H7 (cell line): ENCODE data around the gene ZMAT5. TPM values are rescaled to one million over a fixed set of nuclear protein-coding genes. Genes with fewer than 3 reads are reported as not detected.

Source experiments
- DNase-seq: peaks from one replicate; pipeline ENCODE4 v3.0.0; 2012
- H3K27me3 ChIP-seq: 2 replicates; pipeline ENCODE4 v1.6.0; 2011; ENCODE audit warnings: mild to moderate bottlenecking, low read length; ENCODE audit not compliant: control insufficient read depth, insufficient read depth
- H3K36me3 ChIP-seq: replicated peaks from 2 replicates; pipeline ENCODE4 v1.5.1; 2011; ENCODE audit warnings: low read length; ENCODE audit not compliant: control insufficient read depth, insufficient read depth
- H3K4me3 ChIP-seq: 2 replicates; pipeline ENCODE4 v1.5.1; 2011; ENCODE audit warnings: low read depth, mild to moderate bottlenecking, control low read depth, low read length, moderate library complexity; ENCODE audit not compliant: insufficient read depth
- total RNA-seq: library from RNA; depleted of rRNA; stranded (reverse); fragments of >200 nt; shearing (Covaris generic); gene quantifications from 2 replicates; pipeline ENCODE4 v1.2.3, GENCODE V29; 2014

Gene ZMAT5
- total RNA-seq, 1 experiment from 2014 or later = 35.6 TPM

DNA sequence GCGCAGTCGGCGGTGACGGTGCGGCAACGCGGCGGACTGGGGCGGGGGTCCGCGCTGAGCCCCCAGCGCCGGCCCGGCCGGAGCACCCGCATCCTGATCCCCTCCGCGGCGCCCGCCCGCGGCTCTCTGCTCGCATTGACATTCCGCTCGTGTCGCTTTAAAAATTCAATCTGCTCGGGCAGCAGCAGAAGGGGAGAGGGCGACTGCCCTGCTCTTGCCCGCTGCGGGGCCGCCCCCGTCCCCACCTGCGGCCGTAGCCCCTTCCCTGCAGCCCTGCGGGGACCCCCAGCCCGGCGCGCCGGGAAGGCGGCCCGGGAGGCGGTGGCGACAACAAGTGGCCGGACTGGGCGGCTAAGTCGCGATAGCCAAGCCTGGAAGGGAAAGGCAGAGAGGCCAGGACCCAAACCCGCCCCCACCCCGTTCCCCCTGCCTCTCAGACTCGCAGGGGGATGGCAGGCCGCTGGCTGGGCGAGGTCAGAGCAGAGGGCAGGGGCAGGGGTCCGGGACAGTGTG is 45.9 kb downstream of the ZMAT5 start:
- Histone ChIP-seq H3K36me3 (no peaks in the 10 kb centered on the region), H3K4me3 (peak overlapping the region; percentile 31; the same call in 1 of the 2 replicates), H3K27me3 (peaks cover 45% of the 10 kb centered on the region)
- peak; percentile 83 for DNase-seq

DNA sequence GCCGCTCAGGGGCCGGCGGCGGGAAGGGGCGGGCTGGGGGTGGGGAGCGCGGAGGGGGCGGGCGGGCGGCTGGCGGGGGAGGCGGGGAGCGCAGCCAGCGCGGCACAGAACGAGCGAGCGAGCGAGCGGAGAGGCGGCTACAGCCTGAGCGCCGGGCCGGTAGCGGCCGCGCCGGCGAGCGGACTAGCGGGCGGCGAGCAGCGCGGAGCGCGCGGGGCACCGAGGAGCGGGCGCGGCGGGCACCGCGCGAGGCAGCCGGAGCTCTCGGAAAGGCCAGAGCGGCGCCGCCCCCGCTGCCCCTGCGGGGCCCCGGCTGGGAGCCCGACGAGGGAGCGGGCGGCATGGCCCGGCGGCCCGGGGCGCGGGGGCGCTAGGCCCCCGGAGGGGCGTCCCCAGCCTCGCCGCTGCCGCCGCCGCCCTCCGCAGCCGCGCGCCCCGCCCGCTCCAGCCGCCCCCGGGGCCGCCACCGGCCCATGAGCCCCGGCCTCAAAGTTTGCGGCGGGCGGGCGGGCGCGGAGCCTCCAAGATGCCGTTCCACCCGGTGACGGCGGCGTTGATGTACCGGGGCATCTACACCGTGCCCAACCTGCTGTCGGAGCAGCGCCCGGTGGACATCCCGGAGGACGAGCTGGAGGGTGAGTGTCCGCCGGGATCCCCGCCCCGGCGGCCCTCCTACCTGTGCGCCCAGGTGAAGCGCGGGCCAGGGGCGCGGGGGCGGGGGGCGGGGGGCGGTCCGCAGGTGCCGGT is 46.7 kb downstream of the ZMAT5 start, which contains the start of gene CABP7:
Gene CABP7 (plus strand): TSS at position 105 of the 747 bp plus-strand sequence. CDS start 422 bp downstream, at position 527.
- Histone ChIP-seq H3K4me3 (peak within 1 kb of the TSS; percentile 31), H3K27me3 (peaks cover 45% of the 10 kb centered on the region), H3K36me3 (no peaks in the 10 kb centered on the region)
- DNase-seq = peak; percentile 88

DNA sequence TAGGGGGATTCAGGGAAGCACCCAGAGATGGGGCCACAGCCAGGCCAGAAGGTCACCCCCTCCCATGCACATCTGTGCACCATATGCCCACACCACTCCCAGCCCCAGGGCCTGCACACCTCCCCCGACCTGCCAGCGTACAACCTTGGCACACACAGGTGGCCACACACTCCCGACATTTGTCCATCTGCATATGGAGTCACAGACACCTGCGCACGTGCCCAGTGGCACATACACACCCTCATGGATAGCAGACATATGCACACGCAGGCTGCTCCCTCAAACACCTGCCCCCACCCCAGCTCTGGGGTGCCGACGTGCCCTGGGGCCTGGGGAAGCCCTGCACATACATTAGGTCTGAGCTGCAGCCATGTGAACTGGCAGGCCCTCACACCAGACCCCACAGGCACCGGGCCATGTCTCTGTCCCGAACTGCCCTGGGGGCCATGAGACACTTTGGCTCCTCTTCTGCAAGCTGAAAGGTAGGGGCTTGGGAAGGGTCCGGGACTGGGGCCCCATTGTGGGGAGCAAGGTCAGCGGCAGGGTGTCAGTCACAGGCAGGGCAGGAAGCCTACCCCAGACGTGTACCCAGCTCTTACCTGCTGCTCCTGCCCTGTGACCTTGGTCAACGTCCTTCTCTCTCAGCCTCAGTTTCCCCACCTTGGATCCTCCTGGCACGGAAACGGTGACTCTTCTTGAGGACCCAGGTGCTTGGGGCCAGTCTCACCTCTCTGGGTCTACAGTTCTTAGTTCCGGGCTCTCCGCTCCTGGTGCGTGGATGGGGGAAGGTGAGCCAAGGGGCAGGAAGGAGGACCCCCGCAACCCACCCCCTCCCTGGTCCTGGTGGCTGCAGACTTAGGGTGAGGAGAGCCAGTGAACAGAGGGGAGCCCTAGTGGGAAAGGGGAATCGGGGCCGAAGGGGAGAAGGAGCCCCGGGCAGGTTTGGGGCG is 47.6 kb downstream of the ZMAT5 start:
- Histone ChIP-seq H3K4me3 (no peak overlapping the region; the same call in 1 of the 2 replicates), H3K36me3 (no peaks in the 10 kb centered on the region), H3K27me3 (peaks cover 45% of the 10 kb centered on the region)
- DNase-seq = no peak

DNA sequence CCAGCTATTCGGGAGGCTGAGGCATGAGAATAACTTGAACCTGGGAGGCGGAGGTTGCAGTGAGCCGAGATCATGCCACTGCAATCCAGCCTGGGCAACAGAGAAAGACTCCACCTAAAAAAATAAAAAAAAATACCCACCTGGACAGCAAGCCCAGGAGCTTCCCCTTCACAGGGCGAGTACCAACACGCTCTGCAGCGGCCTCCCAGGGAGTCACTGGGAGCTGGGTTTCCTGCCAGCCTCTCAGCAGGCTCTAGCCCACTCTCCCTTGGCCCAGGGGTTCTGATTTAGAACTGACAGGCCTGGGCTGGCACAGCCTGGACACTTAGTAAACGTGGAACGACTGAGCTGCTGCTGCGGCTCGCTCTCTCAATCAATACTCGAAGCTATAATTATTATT is 49.0 kb downstream of the ZMAT5 start:
- Histone ChIP-seq H3K36me3 (no peaks in the 10 kb centered on the region), H3K4me3 (no peak overlapping the region), H3K27me3 (peaks cover 43% of the 10 kb centered on the region)
- DNase-seq = no peak

DNA sequence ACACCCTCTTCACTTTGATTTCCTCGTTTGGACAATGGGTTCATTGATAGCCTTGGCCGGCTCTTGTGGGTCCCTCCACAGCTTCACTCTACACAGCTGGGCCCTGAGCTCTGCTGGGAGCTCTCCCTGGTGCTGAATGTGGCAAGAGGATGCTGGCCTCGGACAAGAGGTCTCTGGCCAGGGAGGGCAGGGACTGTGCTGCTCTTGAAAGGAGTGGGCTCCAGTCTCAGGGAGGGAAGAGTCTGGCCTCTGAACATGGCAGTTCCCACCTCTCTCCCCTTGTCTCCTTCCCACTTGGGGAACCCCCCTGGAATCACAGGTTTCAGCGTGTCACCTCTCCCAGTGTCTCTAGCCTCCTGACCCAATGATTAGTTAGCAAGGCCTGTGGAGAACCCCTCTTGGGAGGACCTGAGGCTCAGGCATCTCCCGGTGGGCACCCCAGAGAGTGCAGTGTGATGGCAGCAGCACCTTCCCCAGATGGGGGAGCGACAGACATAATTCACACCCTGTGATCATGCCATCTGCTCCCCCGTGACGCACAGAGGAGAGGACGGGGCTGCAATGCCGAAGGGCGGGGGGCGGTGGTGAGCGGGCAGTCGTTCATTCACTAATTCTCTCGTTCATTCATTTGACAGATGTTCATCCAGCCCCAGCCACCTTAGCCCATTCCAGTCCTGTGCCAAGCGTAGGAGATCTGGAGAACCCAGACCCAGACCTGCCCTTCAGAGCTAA is 49.8 kb downstream of the ZMAT5 start:
- Histone ChIP-seq H3K36me3 (no peaks in the 10 kb centered on the region), H3K27me3 (peaks cover 36% of the 10 kb centered on the region), H3K4me3 (no peak overlapping the region)
- peak; percentile 94 for DNase-seq

DNA sequence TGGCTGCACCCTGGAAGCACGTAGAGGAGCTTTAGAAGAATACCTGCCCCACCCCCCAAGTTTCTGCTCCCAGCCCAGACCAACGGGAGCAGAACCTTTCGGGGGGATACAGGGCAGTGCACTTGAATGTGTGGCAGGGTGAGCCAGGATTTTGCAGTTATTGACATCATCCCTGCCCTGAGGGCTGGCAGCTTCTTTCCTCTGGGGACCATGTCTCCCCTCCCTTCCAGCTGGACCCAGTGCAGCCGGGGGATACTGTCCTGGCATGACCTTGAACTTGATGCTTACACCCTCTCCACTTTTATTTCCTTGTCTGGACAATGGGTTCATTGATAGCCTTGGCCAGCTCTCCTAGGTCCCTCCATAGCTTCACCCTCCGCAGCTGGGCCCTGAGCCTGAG is 51.1 kb downstream of the ZMAT5 start:
- H3K4me3 ChIP-seq = no peak overlapping the region
- peaks cover 23% of the 10 kb centered on the region for H3K27me3 ChIP-seq
- no peaks in the 10 kb centered on the region for H3K36me3 ChIP-seq
- DNase-seq = no peak

DNA sequence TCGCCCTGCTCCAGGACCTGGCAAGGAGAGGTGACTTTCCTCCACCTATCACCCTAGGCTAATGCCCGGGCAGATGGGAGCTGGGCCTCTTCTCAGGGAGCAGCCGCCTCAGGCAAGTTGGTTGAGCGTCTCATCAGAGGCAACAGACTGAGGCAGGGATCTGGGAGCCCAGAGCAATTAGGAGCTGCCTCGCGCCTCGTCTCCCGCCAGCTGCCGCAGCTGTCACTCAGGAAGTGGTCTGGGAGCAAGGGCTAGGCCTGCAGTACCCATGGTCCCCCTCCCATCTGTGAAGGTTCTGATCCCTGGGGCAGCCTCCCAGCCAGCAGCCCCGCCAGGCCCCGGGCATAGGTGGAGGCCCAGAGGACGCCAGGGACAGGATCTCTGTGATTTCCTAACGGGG is 51.6 kb downstream of the ZMAT5 start:
- H3K36me3 ChIP-seq = no peaks in the 10 kb centered on the region
- H3K27me3 ChIP-seq = peaks cover 19% of the 10 kb centered on the region
- no peak overlapping the region for H3K4me3 ChIP-seq
- no peak for DNase-seq

DNA sequence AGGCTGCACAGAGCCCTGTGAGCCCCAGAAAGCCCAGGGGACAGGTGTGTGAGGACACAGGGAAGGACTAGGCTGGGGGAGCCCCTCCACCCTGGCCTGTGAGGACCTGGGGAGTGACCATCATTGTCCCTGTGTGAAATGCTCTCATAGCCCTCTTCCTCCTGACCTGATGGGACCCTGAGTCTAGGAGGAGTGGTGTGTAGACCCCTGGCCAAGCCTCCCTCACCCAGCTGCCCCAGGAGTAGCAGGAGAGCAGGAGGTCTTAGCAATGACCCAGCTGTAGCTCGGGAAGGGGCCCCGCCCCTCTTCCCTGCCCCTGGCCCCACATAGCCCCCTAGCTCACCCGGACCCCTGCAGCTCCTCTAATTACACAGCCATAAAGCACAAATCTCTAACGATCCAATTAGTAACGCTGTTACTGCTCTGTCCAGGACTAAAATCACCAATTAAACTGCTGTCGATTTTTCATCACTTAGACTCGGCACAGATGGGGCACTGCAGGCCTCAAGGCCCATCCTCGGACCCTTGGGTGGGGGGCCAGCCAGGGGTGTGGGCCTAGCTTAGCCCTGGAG is 53.6 kb downstream of the ZMAT5 start:
- DNase-seq = no peak
- no peak overlapping the region for H3K4me3 ChIP-seq

DNA sequence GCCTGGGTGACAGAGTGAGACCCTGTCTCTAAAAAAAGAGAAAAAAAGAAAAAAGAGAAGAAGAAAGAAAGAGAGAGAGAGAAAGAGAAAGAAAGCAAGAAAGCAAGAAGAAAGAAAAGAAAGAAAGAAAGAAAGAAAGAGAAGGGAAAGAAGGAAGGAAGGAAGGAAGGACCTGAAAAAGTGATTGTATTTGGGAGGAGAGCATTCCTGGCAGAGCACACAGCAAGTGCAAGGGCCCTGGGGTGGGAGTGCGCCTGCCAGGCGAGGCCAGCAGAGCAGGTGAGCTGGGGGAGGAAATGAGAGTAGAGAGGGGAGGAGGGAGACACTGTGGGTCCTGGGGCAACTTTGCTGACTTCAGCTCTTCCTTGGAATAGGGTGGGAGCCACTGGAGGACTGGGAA is 54.7 kb downstream of the ZMAT5 start:
- no peak for DNase-seq
- H3K27me3 ChIP-seq = no peaks in the 10 kb centered on the region; the same call in 1 of the 2 replicates
- H3K36me3 ChIP-seq = no peaks in the 10 kb centered on the region
- no peak overlapping the region for H3K4me3 ChIP-seq

More for the DNA sequence above, 53.6 kb downstream of the ZMAT5 start:
- peaks cover 2% of the 10 kb centered on the region for H3K27me3 ChIP-seq
- no peaks in the 10 kb centered on the region for H3K36me3 ChIP-seq

DNA sequence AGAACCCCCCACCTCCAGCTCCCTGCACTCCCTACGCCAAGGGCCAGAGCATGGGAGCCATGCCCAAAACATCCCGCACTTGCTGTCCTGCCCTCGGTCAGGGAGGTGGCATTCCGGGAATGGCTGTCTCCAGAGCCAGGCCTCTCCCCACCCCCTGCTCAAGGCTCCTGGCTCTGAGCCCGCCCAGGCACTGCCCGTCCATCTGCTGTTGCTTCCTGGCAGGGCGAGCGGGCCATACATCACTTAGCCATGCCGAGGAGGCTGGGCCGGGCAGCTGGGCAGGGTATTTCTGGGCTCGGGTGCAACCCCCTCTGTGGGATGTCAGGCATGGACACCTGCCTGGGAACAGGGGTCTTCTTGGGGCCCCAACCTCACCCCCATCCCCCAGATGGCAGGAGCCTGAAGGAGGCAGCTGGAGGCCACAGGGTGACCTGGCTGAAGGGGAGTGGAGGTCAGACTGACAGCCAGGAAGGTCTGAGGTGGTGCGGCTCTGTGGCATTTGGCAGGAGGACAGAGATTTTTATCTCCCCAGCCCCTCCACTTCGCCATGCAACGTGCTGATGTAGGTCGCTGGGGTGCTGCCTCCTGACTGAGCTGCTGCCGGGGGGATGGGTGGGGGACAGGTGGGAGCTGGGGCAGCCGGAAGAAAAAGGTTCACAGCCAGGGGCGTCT is 55.7 kb downstream of the ZMAT5 start:
- no peak for DNase-seq
- H3K27me3 ChIP-seq = no peaks in the 10 kb centered on the region
- no peak overlapping the region for H3K4me3 ChIP-seq
- H3K36me3 ChIP-seq = no peaks in the 10 kb centered on the region

DNA sequence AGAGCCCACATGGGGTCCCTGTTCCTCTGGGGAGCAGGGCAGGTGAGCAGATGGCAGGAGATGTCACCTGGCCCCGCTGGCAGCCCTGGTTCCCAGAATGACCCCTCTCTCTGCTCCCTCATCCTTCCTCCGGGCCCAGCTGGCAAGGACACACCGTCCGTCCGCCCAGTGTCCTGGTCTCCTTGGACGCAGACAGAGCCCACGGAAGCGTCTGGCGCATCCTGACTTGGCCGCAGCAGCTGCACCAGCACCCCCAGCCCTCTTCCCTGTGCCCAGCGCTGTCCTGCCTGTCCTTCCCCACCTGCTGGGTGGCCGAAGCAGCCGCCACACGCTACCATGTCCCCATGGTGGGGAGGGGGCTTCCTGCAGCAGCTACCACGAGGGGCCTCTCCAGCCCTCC is 56.6 kb downstream of the ZMAT5 start:
- Histone ChIP-seq H3K36me3 (no peaks in the 10 kb centered on the region), H3K27me3 (no peaks in the 10 kb centered on the region), H3K4me3 (no peak overlapping the region)
- no peak for DNase-seq

DNA sequence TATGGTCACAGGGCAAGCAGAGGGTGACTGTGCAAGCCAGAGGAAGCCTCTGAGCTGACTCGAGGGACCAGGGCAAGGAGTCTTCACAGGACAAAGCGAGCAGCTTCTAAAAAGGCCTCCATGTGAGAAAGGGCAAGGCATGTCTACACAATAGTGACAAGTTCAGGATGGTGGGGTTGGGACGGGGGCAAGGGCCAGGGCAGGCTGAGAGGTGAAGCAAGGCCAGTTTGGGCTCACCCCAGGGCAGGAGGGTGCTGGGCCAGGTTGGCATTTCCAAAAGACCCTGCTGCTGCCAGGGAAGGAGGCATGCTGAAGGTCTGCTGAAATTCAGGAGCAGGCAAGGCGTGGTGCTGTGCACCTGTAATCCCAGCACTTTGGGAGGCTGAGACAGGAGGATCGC is 59.3 kb downstream of the ZMAT5 start:
- H3K27me3 ChIP-seq = peaks cover 9% of the 10 kb centered on the region
- no peaks in the 10 kb centered on the region for H3K36me3 ChIP-seq
- no peak for DNase-seq
- H3K4me3 ChIP-seq = no peak overlapping the region

DNA sequence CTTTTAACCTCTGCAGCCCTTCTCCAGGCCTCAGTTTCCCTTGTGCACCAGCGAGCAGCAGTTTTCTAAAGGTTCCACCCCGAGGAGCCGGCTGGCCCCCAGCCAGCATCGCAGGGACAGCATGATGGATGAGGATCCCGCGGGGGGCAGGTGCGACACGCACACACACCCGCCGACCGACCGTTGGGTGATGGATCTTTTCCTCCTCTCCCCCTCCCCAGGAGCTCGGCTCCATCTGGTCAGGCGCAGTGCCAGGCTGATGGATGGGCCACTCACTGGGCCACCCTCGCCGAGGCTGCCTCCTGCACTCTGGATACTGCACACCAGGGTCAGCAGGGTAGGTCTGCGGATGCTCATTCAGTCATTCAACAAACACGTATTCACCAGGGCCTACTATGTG is 59.8 kb downstream of the ZMAT5 start:
- H3K27me3 ChIP-seq = peaks cover 12% of the 10 kb centered on the region
- H3K36me3 ChIP-seq = no peaks in the 10 kb centered on the region
- no peak overlapping the region for H3K4me3 ChIP-seq
- peak; percentile 48 for DNase-seq
